Neural cell (in vitro differentiated cells): ENCODE results near the gene RADIL. TPM values are rescaled to one million over a fixed set of nuclear protein-coding genes. Genes with fewer than 3 reads are reported as not detected.

Experiments
- H2AFZ ChIP-seq: fragments of 200-600, 300-800 bp; sonication (generic), shearing (Covaris generic); 2 replicates; pipeline ENCODE4 v1.6.0; 2014; ENCODE audit warnings: low read depth, mild to moderate bottlenecking, antibody characterized with exemption, low read length, moderate library complexity
- H3F3A ChIP-seq: fragments of 200-600 bp; shearing (Covaris generic); 2 replicates; pipeline ENCODE4 v1.6.1; 2016; ENCODE audit warnings: mild to moderate bottlenecking, moderate library complexity, mixed read lengths, antibody characterized with exemption, low read length; ENCODE audit not compliant: insufficient read depth, poor library complexity, severe bottlenecking
- H3K27ac ChIP-seq: fragments of 200-600, 300-800 bp; sonication (generic), shearing (Covaris generic); 2 replicates; pipeline ENCODE4 v1.5.1; 2014; ENCODE audit warnings: mild to moderate bottlenecking, low read length, moderate library complexity
- H3K27me3 ChIP-seq: fragments of 300-800, 200-600 bp; sonication (generic), shearing (Covaris generic); 2 replicates; pipeline ENCODE4 v1.6.0; 2014; ENCODE audit warnings: mild to moderate bottlenecking, low read depth, low read length, moderate library complexity; ENCODE audit not compliant: insufficient read depth
- H3K36me3 ChIP-seq: fragments of 300-800, 200-600 bp; sonication (generic), shearing (Covaris generic); 2 replicates; pipeline ENCODE4 v1.5.1; 2014; ENCODE audit warnings: mild to moderate bottlenecking, antibody characterized with exemption, low read length, moderate library complexity; ENCODE audit not compliant: insufficient read depth
- H3K4me2 ChIP-seq: fragments of 300-800, 200-600 bp; sonication (generic), shearing (Covaris generic); 2 replicates; pipeline ENCODE4 v1.6.0; 2014; ENCODE audit warnings: mild to moderate bottlenecking, low read length
- H3K4me3 ChIP-seq: fragments of 300-800, 200-600 bp; sonication (generic), shearing (Covaris generic); 2 replicates; pipeline ENCODE4 v1.5.1; 2014; ENCODE audit warnings: mild to moderate bottlenecking, low read length, moderate library complexity
- H3K79me2 ChIP-seq: fragments of 200-600 bp; shearing (Covaris generic); replicated peaks from 2 replicates; pipeline ENCODE4 v1.6.0; 2014; ENCODE audit warnings: mild to moderate bottlenecking, low read length, moderate library complexity; ENCODE audit not compliant: insufficient read depth
- H3K9ac ChIP-seq: fragments of 300-800, 200-600 bp; sonication (generic), shearing (Covaris generic); 2 replicates; pipeline ENCODE4 v1.6.1; 2016; ENCODE audit warnings: mild to moderate bottlenecking, low read length, mixed read lengths
- H3K9me2 ChIP-seq: fragments of 200-600 bp; shearing (Covaris generic); 2 replicates; pipeline ENCODE4 v1.6.1; 2016; ENCODE audit warnings: mild to moderate bottlenecking, low read length, mixed read lengths; ENCODE audit not compliant: insufficient read depth
- H3K9me3 ChIP-seq: fragments of 200-600, 300-800 bp; sonication (generic), shearing (Covaris generic); 2 replicates; pipeline ENCODE4 v1.6.1; 2016; ENCODE audit warnings: mild to moderate bottlenecking, mixed run types, low read length, moderate library complexity, mixed read lengths
- H4K20me1 ChIP-seq: fragments of 200-600 bp; shearing (Covaris generic); 2 replicates; pipeline ENCODE4 v1.6.1; 2016; ENCODE audit warnings: mild to moderate bottlenecking, mixed run types; ENCODE audit not compliant: insufficient read depth
- CTCF ChIP-seq: fragments of 450-650 bp; IDR thresholded peaks from 2 replicates; pipeline ENCODE4 v1.5.1; 2014; ENCODE audit warnings: antibody characterized with exemption, mild to moderate bottlenecking, moderate library complexity; ENCODE audit not compliant: poor library complexity, severe bottlenecking
- EP300 ChIP-seq: fragments of 450-650 bp; conservative IDR thresholded peaks from 2 replicates; pipeline ENCODE4 v1.6.1; 2014; ENCODE audit warnings: antibody characterized with exemption, mild to moderate bottlenecking, moderate library complexity; ENCODE audit not compliant: poor library complexity, severe bottlenecking
- EZH2 ChIP-seq: fragments of 200-600, 300-800 bp; shearing (Covaris generic), sonication (generic); IDR thresholded peaks from 2 replicates; pipeline ENCODE4 v1.6.1; 2014; ENCODE audit warnings: antibody characterized with exemption, low read length, borderline replicate concordance, mild to moderate bottlenecking; ENCODE audit not compliant: insufficient read depth, poor library complexity, severe bottlenecking
- MXI1 ChIP-seq: fragments of 450-650 bp; conservative IDR thresholded peaks from 2 replicates; pipeline ENCODE4 v1.6.1; 2014; ENCODE audit warnings: antibody characterized with exemption, mild to moderate bottlenecking; ENCODE audit not compliant: poor library complexity, severe bottlenecking
- POLR2AphosphoS5 ChIP-seq: IDR thresholded peaks from 2 replicates; pipeline ENCODE4 v1.6.1; 2012
- RAD21 ChIP-seq: fragments of 450-650 bp; conservative IDR thresholded peaks from 2 replicates; pipeline ENCODE4 v1.6.1; 2014; ENCODE audit warnings: antibody characterized with exemption, mild to moderate bottlenecking, moderate library complexity
- REST ChIP-seq: IDR thresholded peaks from 2 replicates; pipeline ENCODE4 v1.6.1; 2012; ENCODE audit warnings: borderline replicate concordance
- SMC3 ChIP-seq: fragments of 450-650 bp; conservative IDR thresholded peaks from 2 replicates; pipeline ENCODE4 v1.6.1; 2014; ENCODE audit warnings: antibody characterized with exemption, mild to moderate bottlenecking, moderate library complexity; ENCODE audit not compliant: poor library complexity
- TAF1 ChIP-seq: IDR thresholded peaks from 2 replicates; pipeline ENCODE4 v1.6.1; 2012; ENCODE audit warnings: low read depth
- polyA plus RNA-seq: library from polyadenylated mRNA; depleted of rRNA; stranded (reverse); fragments of >200 nt; gene quantifications from 2 replicates; pipeline ENCODE4 v1.2.3, GENCODE V29; 2014

The RADIL gene
- polyA plus RNA-seq, 1 donor from 2014 or later, result 4.1 TPM

GRCh38 chr7:4822677-4823076 is 60.8 kb downstream of the RADIL start:
- Histone ChIP-seq H3K79me2 (no peaks in the 10 kb centered on the region), H3K4me2 (no peak overlapping the region), H3K9me2 (no peaks in the 10 kb centered on the region), H3K4me3 (no peak overlapping the region), H3F3A (no peaks in the 10 kb centered on the region), H3K9me3 (no peaks in the 10 kb centered on the region), H3K36me3 (no peaks in the 10 kb centered on the region), H3K27me3 (no peaks in the 10 kb centered on the region), H2AFZ (no peak overlapping the region), H3K27ac (no peak overlapping the region), H3K9ac (no peak overlapping the region), H4K20me1 (no peaks in the 10 kb centered on the region)
- no peak for TF ChIP-seq SMC3
- no peak for TF ChIP-seq EP300

GRCh38 chr7:4820967-4821471 is 62.5 kb downstream of the RADIL start:
- Histone ChIP-seq H4K20me1 (no peaks in the 10 kb centered on the region), H3K4me3 (no peak overlapping the region), H3K27ac (no peak overlapping the region), H3K27me3 (no peaks in the 10 kb centered on the region), H3K79me2 (no peaks in the 10 kb centered on the region), H3F3A (no peaks in the 10 kb centered on the region), H3K4me2 (no peak overlapping the region), H3K9me2 (no peaks in the 10 kb centered on the region), H3K9ac (no peak overlapping the region), H3K36me3 (no peaks in the 10 kb centered on the region), H2AFZ (no peak overlapping the region), H3K9me3 (no peaks in the 10 kb centered on the region)
- TF ChIP-seq CTCF (no peak), REST (no peak), SMC3 (no peak), TAF1 (no peak), MXI1 (no peak), EP300 (no peak), EZH2 (no peak), RAD21 (no peak), POLR2AphosphoS5 (no peak)

GRCh38 chr7:4820405-4820966 is 63.0 kb downstream of the RADIL start:
- Histone ChIP-seq H3K27ac (no peak overlapping the region), H3K27me3 (no peaks in the 10 kb centered on the region), H3F3A (no peaks in the 10 kb centered on the region), H3K9me3 (no peaks in the 10 kb centered on the region), H3K79me2 (no peaks in the 10 kb centered on the region), H2AFZ (no peak overlapping the region), H3K36me3 (no peaks in the 10 kb centered on the region), H3K4me3 (no peak overlapping the region), H4K20me1 (no peaks in the 10 kb centered on the region), H3K9me2 (no peaks in the 10 kb centered on the region), H3K4me2 (no peak overlapping the region), H3K9ac (no peak overlapping the region)
- TF ChIP-seq TAF1 (no peak), EZH2 (no peak), POLR2AphosphoS5 (no peak), MXI1 (no peak), REST (no peak), EP300 (no peak), RAD21 (no peak), CTCF (no peak), SMC3 (no peak)
